KOPT-K1 (cell line): ENCODE results near the gene CLSTN3.

Source experiments
- H3K27ac ChIP-seq: fragments of 200-600 bp; sonication (generic); 2 replicates; pipeline ENCODE4 v1.5.1; 2016; ENCODE audit warnings: antibody characterized with exemption, mild to moderate bottlenecking, low read depth, low read length; ENCODE audit not compliant: poor library complexity, severe bottlenecking
- H3K36me3 ChIP-seq: fragments of 200-600 bp; sonication (generic); 2 replicates; pipeline ENCODE4 v1.5.1; 2017; ENCODE audit warnings: antibody characterized with exemption, mild to moderate bottlenecking, low read length, moderate library complexity; ENCODE audit not compliant: insufficient read depth
- H3K9me3 ChIP-seq: fragments of 200-600 bp; sonication (generic); 2 replicates; pipeline ENCODE4 v1.5.1; 2017; ENCODE audit warnings: antibody characterized with exemption, low read length, mild to moderate bottlenecking; ENCODE audit not compliant: insufficient read depth, poor library complexity, severe bottlenecking

CLSTN3 gene

GRCh38 chr12:7129872-7130691 lies at the start of gene CLSTN3:
Gene CLSTN3 (plus strand): TSS chr12:7130371. CDS start chr12:7130649, 278 bp downstream.
- H3K9me3 ChIP-seq: no peaks in the 10 kb centered on the region
- H3K27ac ChIP-seq: peak within 1 kb of the TSS; percentile 45
- peaks cover 5% of the 10 kb centered on the region; the same call in 1 of the 2 replicates for H3K36me3 ChIP-seq

GRCh38 chr12:7081037-7081436 lies 49.1 kb upstream of the CLSTN3 start:
- H3K36me3 ChIP-seq: no peaks in the 10 kb centered on the region; the same call in 1 of the 2 replicates
- H3K9me3 ChIP-seq: no peaks in the 10 kb centered on the region
- no peak overlapping the region for H3K27ac ChIP-seq

GRCh38 chr12:7083125-7083524 lies 47.0 kb upstream of the CLSTN3 start:
- no peaks in the 10 kb centered on the region; the same call in 1 of the 2 replicates for H3K36me3 ChIP-seq
- H3K27ac ChIP-seq: no peak overlapping the region
- H3K9me3 ChIP-seq: no peaks in the 10 kb centered on the region

GRCh38 chr12:7089196-7089871 lies 40.8 kb upstream of the CLSTN3 start:
- Histone ChIP-seq H3K9me3 (no peaks in the 10 kb centered on the region), H3K36me3 (no peaks in the 10 kb centered on the region; the same call in 1 of the 2 replicates), H3K27ac (no peak overlapping the region)

GRCh38 chr12:7090222-7090998 lies 39.8 kb upstream of the CLSTN3 start:
- H3K9me3 ChIP-seq: no peaks in the 10 kb centered on the region
- no peak overlapping the region for H3K27ac ChIP-seq
- H3K36me3 ChIP-seq: no peaks in the 10 kb centered on the region

GRCh38 chr12:7091171-7091570 lies 39.0 kb upstream of the CLSTN3 start:
- Histone ChIP-seq H3K27ac (no peak overlapping the region), H3K36me3 (no peaks in the 10 kb centered on the region), H3K9me3 (no peaks in the 10 kb centered on the region)

- no peaks in the 10 kb centered on the region for H3K9me3 ChIP-seq
- peak overlapping the region; percentile 41 for H3K27ac ChIP-seq
- H3K36me3 ChIP-seq: no peaks in the 10 kb centered on the region
These were observed 38.4 kb upstream of the CLSTN3 start for GRCh38 chr12:7091660-7092228.

GRCh38 chr12:7092229-7092985 lies 37.8 kb upstream of the CLSTN3 start, which contains the start of gene C1R:
Gene C1R (minus strand): TSS chr12:7092445. CDS start chr12:7092388, 57 bp downstream.
- Histone ChIP-seq H3K27ac (peak within 1 kb of the TSS; percentile 41), H3K36me3 (no peaks in the 10 kb centered on the region), H3K9me3 (no peaks in the 10 kb centered on the region)

- H3K36me3 ChIP-seq: no peaks in the 10 kb centered on the region
- H3K27ac ChIP-seq: no peak overlapping the region
- no peaks in the 10 kb centered on the region for H3K9me3 ChIP-seq
These were observed 37.1 kb upstream of the CLSTN3 start for GRCh38 chr12:7092986-7093460.

- Histone ChIP-seq H3K36me3 (no peaks in the 10 kb centered on the region), H3K9me3 (no peaks in the 10 kb centered on the region), H3K27ac (no peak overlapping the region)
These were observed 36.7 kb upstream of the CLSTN3 start for GRCh38 chr12:7093486-7093885.

GRCh38 chr12:7093892-7094291 lies 36.3 kb upstream of the CLSTN3 start:
- no peaks in the 10 kb centered on the region for H3K36me3 ChIP-seq
- H3K9me3 ChIP-seq: no peaks in the 10 kb centered on the region
- H3K27ac ChIP-seq: no peak overlapping the region

- no peak overlapping the region for H3K27ac ChIP-seq
- no peaks in the 10 kb centered on the region for H3K9me3 ChIP-seq
- no peaks in the 10 kb centered on the region for H3K36me3 ChIP-seq
These were observed 33.9 kb upstream of the CLSTN3 start for GRCh38 chr12:7096006-7096932.

- no peak overlapping the region for H3K27ac ChIP-seq
- no peaks in the 10 kb centered on the region for H3K36me3 ChIP-seq
- no peaks in the 10 kb centered on the region for H3K9me3 ChIP-seq
These were observed 33.2 kb upstream of the CLSTN3 start for GRCh38 chr12:7096979-7097378.
